Heart left ventricle (tissue), 13 donors: Measurements from ENCODE around the gene PTPRD.

ENCODE experiments used
- POLR2A ChIP-seq, 2 donors: fragments of 450-650 bp; IDR thresholded peaks; one replicate each; pipeline ENCODE4 v1.6.1; 2017; ENCODE audit warnings: antibody characterized with exemption in 2 of 2, mild to moderate bottlenecking in 2 of 2, moderate library complexity in 2 of 2
- TF ChIP-seq, protein P1 (sequence below), 12 donors: fragments of 200-600 bp; sonication (generic) in 4 of 12; IDR thresholded peaks; one replicate each; pipeline versions ENCODE4 v1.5.0 to v1.8.0; 2018 to 2022; ENCODE audit warnings: antibody characterized with exemption in 12 of 12, mild to moderate bottlenecking in 5 of 12
- donor health status: ischemic (EF 13 %, LVEDD 7.1; RV severe dilation, severe dysfunction).
- donor health status: DM: no; HTN: yes; CAD: no.
- donor health status: DM: no; HTN: no; CAD: no.
- donor health status: ischemic (EF 25% LVEDD 6.9; RV normal size, moderate dysfunction).
- donor health status: ischemic (EF 25% LVEDD 5.7; RV mildly dilated, moderate dysfunction).
- donor health status: ischemic (EF 35%, LVEDD 5.7; RV mildly dilated, moderate dysfunction).
- donor health status: nonischemic (EF 11% LVEDD 7.7; RV severe dilation, severe dysfunction).
- donor health status: DM: yes; HTN: yes; CAD: no.
- donor health status: PGD.
- donor health status: ischemic (EF 29% LVEDD 5.4; RV normal size, mild dysfunction).
- donor health status: nonischemic (EF 23%, LVEDD 6.1; RV moderate dilation, normal function).

GRCh38 chr9:9817176-9817575 lies 795.6 kb downstream of the PTPRD start:
- TF ChIP-seq, protein P1, sequence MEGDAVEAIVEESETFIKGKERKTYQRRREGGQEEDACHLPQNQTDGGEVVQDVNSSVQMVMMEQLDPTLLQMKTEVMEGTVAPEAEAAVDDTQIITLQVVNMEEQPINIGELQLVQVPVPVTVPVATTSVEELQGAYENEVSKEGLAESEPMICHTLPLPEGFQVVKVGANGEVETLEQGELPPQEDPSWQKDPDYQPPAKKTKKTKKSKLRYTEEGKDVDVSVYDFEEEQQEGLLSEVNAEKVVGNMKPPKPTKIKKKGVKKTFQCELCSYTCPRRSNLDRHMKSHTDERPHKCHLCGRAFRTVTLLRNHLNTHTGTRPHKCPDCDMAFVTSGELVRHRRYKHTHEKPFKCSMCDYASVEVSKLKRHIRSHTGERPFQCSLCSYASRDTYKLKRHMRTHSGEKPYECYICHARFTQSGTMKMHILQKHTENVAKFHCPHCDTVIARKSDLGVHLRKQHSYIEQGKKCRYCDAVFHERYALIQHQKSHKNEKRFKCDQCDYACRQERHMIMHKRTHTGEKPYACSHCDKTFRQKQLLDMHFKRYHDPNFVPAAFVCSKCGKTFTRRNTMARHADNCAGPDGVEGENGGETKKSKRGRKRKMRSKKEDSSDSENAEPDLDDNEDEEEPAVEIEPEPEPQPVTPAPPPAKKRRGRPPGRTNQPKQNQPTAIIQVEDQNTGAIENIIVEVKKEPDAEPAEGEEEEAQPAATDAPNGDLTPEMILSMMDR (IDR thresholded peaks at IDR 0.05), result no peak
- no peak for TF ChIP-seq POLR2A (IDR thresholded peaks at IDR 0.05)
